Measurements from ENCODE around the gene PEBP1. TPM values are rescaled to one million over a fixed set of nuclear protein-coding genes. Genes with fewer than 3 reads are reported as not detected.

PEBP1 gene
- total and polyA plus RNA-seq, 11 donors = 295 to 751 (median 420) TPM

GRCh38 chr12:118188690-118189371 is 52.9 kb downstream of the PEBP1 start:
- peak overlapping the region in 11 of 12 donors; percentile 13 to 64 (median 46) for H3K4me3 ChIP-seq

GRCh38 chr12:118189741-118190191 is 53.8 kb downstream of the PEBP1 start:
- ATAC-seq (peak; percentile 65 to 76 (median 72)), DNase-seq (peak in 2 of 5 donors; percentile 27 to 50)
- WGBS, 4 donors = 25 to 34% (median 28%) methylated on average over 14 of the region's 14 CpGs
- Histone ChIP-seq H3K4me3 (peak overlapping the region; percentile 2 to 64 (median 44)), H3K36me3 (peaks cover 0 to 17% (median 0%) of the 10 kb centered on the region in 9 donors), H3K4me1 (peaks cover 0 to 36% (median 16%) of the 10 kb centered on the region in 12 donors), H3K9me3 (no peaks in the 10 kb centered on the region), H3K27ac (peak overlapping the region; percentile 51 to 79 (median 76)), H3K27me3 (no peaks in the 10 kb centered on the region)
- intact Hi-C loops (cut with DNase I) = no loop called here
- no peak for TF ChIP-seq CTCF (IDR thresholded peaks at IDR 0.05)
- TF ChIP-seq POLR2A (IDR thresholded peaks at IDR 0.05) = no peak

More at GRCh38 chr12:118188690-118189371, 52.9 kb downstream of the PEBP1 start:
- 39 to 48% (median 43%) methylated on average over 10 of the region's 10 CpGs for WGBS, 4 donors
- peak in 4 of 5 donors; percentile 40 to 51 (median 48) for DNase-seq
- Histone ChIP-seq H3K27ac (peak overlapping the region in 8 of 12 donors; percentile 8 to 79 (median 32)), H3K9me3 (no peaks in the 10 kb centered on the region), H3K27me3 (no peaks in the 10 kb centered on the region), H3K4me1 (peaks cover 0 to 36% (median 17%) of the 10 kb centered on the region in 12 donors), H3K36me3 (peaks cover 0 to 15% (median 0%) of the 10 kb centered on the region in 9 donors)
- no peak for TF ChIP-seq POLR2A (IDR thresholded peaks at IDR 0.05)
- intact Hi-C loops (cut with DNase I) = no loop called here
- ATAC-seq = peak; percentile 44 to 80 (median 76)

GRCh38 chr12:118190266-118190665 is 54.3 kb downstream of the PEBP1 start:
- no peak for DNase-seq
- peak overlapping the region; percentile 51 to 79 (median 76) for H3K27ac ChIP-seq
- H3K27me3 ChIP-seq = no peaks in the 10 kb centered on the region
- peak in 3 of 4 donors; percentile 66 to 78 (median 70) for ATAC-seq
- WGBS, 4 donors = 25 to 35% (median 32%) methylated on average over 11 of the region's 11 CpGs
- peaks cover 0 to 22% (median 3%) of the 10 kb centered on the region in 9 donors for H3K36me3 ChIP-seq
- intact Hi-C loops (cut with DNase I) = no loop called here
- H3K4me1 ChIP-seq = peaks cover 0 to 36% (median 16%) of the 10 kb centered on the region in 12 donors
- peak overlapping the region; percentile 2 to 64 (median 44) for H3K4me3 ChIP-seq
- TF ChIP-seq POLR2A (IDR thresholded peaks at IDR 0.05) = no peak
- no peak for TF ChIP-seq CTCF (IDR thresholded peaks at IDR 0.05)
- H3K9me3 ChIP-seq = no peaks in the 10 kb centered on the region

- H3K9me3 ChIP-seq = no peaks in the 10 kb centered on the region
- WGBS, 4 donors = 81 to 87% (median 86%) methylated on average over 5 of the region's 5 CpGs
- H3K4me1 ChIP-seq = peaks cover 0 to 21% (median 5%) of the 10 kb centered on the region in 12 donors
- TF ChIP-seq POLR2A (IDR thresholded peaks at IDR 0.05) (no peak), CTCF (IDR thresholded peaks at IDR 0.05) (no peak)
- no peaks in the 10 kb centered on the region for H3K27me3 ChIP-seq
- ATAC-seq (no peak), DNase-seq (no peak)
- intact Hi-C loops (cut with DNase I) = no loop called here
- no peak overlapping the region for H3K4me3 ChIP-seq
- no peak overlapping the region for H3K27ac ChIP-seq
- H3K36me3 ChIP-seq = peaks cover 0 to 51% (median 23%) of the 10 kb centered on the region in 9 donors
Measured at GRCh38 chr12:118193477-118193876, 57.6 kb downstream of the PEBP1 start.
